Activated CD8-positive, alpha-beta memory T cell treated with anti-CD3 and anti-CD28 coated beads, Interleukin-2, amount 50 U/mL, for 1 hour (primary cell): ENCODE measurements around the gene CLDN14.
"Not testable (repeated sequence)": the region's sequence is repeated elsewhere in the genome, so short reads cannot be mapped to it uniquely, and the experiment has no call there.

Source experiments
- DNase-seq: peaks from one replicate; pipeline ENCODE4 v3.0.0-alpha.2; 2020; ENCODE audit errors: extremely low read depth

The CLDN14 gene

GRCh38 chr21:36501589-36501892 is 21.6 kb upstream of the CLDN14 start:
- DNase-seq: no peak

DNA sequence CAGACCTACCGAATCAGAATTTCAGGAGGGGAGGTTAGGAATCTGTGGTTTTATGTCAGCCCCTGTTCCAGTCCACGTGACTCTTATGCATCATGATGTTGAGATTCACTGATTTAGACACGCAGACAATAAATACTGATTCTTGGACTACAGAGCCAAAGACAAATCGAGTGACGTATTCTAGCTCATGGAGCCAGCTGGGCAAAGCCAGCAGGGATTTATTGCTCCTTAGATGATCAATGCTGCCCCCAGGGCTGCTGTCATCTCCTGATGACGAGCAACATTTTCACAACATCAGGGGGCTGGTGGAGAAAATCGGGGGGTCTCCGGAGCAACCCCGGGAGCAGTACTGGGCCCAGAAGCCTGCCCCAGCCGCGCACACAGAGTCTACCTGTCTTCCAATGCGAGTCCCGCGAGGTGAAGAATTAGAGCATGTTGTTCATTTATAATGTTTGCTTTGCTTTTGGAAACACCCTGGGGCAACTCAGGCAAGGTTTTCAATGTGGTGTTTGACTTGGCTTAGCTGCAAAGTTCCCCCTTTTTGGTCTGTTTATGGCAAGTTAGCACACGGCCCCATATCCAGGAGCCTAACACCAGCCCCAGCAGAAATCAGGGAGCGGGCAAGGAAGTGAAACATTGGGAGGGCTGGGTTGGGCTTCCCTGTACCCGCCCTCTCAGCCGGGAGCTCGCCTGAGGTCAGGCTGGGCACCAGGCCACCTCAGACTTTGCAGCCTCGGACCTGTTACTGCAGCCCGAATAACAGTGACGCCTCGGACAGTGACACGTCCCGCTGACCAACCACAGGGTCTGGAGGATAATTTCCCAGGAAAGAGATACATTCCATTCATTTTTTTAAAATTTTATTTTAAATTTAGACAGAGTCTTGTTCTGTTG is 19.9 kb upstream of the CLDN14 start:
- DNase-seq: no peak

DNA sequence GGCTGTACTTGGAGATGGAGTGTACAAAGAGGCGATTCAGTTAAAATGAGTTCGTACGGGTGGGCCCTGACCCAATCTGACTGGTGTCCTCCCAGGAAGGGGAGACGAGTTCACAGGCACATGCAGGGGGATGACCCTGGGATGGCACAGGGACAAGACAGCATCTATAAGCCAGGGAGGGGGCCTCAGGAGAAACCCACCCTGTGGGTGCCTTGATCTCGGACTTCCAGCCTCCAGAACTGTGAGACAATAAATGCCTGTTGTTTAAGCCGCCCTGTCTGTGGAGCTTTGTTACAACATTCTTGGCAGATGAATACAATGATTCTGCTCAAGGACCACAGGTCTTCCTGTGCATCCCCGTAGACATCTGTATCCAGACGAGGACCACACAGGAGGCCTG is 14.6 kb upstream of the CLDN14 start:
- no peak for DNase-seq

- no peak for DNase-seq
These were observed 11.4 kb upstream of the CLDN14 start for GRCh38 chr21:36491209-36491910.

DNA sequence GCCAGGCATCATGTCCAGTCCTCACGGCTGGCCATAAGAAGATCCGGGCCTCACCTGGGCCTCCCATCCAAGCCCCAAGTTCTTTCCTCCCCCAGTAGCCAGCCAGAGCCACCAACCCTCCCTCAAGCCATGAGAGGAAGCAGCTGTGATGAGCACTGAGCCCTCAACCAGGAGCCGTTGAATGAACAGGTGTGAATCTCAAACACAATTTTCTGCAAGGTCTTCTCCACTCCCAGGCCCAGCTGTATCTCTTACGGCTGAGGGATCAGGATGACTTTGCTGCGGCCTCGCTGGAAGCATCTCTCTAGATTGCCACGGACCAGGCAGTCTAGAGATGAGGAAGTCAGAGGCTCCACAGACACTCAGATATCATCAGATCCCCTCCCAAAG is 9.8 kb upstream of the CLDN14 start:
- no peak for DNase-seq

DNA sequence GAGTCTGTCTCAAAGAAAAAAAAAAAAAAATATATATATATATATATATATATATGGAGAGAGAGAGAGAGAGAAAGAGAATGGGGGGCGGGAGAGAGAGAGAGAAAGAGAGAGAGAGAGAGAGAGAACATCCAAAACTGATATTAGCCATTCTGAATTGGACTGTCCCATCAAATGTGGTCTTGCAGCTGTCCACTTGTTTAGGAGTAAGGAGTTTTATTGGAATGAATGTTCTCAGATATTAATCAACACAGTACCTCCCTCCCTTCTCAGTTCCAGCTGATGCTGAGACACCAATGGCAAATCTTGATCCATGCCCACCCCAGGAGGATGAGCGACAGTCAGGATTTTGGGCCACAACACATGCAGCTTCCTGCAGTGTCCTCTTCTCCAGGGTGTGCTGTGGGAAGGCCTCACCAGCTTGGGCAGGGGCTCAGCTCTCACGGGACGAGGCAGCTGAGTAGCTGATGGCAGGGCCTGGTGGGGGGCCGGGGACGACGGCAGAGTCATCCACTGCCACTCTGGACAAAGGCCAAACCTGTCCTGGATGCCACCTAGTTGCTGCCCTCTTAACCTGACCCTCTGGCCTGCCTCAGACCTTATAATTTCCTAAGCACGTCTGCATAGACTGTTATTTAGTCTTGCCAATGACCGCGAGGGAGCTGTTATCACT is 9.3 kb upstream of the CLDN14 start:
- DNase-seq: no peak

DNA sequence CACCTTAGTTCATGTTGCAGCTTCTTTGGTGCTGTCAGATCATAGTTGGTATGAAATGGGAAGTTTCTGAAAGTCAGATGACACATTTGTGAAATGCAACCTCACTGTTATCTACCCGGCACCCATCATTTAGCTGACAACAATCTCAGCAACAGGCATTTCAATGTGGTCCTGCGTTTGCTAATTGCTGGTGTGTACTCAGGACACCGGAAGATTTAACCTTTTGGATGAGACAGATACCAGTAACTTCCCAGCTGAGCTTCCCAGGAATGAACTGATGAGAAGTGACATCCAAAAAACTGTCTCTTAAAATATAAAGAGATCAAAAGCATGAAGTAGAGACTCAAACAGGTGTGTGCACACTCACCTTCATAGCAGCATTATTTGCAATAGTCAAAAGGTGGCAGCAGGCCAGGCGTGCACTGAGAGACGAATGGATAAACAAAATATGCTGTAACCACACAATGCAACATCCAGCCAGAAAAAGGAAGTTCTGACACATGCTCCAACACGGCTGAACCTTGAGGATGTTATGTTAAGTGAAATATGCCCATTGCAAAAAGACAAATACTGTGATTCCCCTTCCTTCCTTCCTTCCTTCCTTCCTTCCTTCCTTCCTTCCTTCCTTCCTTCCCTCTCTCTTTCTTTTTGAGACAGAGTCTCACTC is 7.9 kb upstream of the CLDN14 start:
- DNase-seq: no peak

GRCh38 chr21:36486246-36486645 is 6.3 kb upstream of the CLDN14 start:
- DNase-seq: no peak

GRCh38 chr21:36485476-36485875 is 5.6 kb upstream of the CLDN14 start:
- DNase-seq: no peak

GRCh38 chr21:36483095-36483494 is 3.2 kb upstream of the CLDN14 start:
- DNase-seq: no peak

GRCh38 chr21:36482673-36483072 is 2.8 kb upstream of the CLDN14 start:
- DNase-seq: no peak

DNA sequence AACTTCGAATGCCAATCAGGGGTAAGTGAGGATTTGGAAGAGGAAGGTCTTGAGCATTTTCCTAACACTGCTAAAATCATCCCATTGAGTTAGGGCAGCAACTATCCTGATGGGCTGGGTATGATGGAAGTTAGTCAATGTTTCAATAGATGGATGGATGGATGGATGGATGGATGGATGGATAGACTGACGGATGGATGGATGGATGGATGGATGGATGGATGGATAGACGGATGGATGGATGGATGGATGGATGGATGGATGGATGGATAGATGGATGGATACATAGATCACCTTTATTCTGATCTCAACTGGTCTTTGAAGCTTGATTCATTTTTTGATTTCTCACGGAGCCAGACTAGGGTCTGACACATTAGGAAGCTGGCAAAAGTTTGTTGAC is 2.3 kb upstream of the CLDN14 start:
- DNase-seq: no peak

GRCh38 chr21:36481639-36482038 is 1.7 kb upstream of the CLDN14 start:
- DNase-seq: no peak

- DNase-seq: no peak
These were observed 696 bp upstream of the CLDN14 start for GRCh38 chr21:36480618-36481017.

DNA sequence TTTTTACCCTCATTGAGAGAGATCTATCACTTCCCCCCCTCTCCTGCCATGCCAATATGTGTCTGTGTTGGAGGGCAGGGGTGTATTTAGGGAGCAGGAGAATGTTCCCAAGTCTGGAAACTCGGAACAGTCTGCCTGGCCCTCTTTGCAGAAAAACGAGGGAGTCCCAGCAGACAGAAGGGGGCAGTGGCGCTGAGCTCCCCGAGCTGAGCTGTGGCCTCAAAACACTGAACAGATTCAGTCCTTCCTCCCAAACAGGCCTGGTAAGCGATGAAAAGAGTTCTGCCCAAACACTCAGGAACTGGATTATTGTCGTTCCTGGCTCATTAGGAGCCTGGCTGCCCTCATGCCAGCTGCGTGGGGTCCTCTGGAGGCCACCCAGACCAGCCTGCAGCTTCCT is 981 bp downstream of the CLDN14 start:
- no peak for DNase-seq

GRCh38 chr21:36478207-36478701 is 1.7 kb downstream of the CLDN14 start:
- no peak for DNase-seq

GRCh38 chr21:36477559-36477958 is 2.4 kb downstream of the CLDN14 start:
- no peak for DNase-seq

DNA sequence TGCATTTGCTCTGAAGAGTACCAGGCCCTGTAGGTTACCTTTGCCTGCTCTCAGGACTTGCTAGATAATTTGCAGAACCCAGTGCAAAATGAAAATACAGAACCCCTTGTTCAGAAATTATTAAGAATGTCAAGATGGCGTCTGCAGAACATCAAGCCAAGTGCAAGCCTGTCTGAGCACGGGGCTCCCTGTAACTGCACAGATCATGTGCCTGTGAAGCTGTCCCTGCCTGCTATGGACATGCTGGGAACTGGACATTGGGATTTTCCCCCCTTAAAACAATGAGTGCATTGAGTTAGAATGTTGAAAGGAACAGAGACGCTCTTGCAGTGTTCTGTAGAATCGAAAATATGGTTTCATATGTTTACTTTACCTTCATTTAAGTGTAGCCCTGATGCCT is 2.9 kb downstream of the CLDN14 start:
- no peak for DNase-seq

GRCh38 chr21:36476541-36476940 is 3.4 kb downstream of the CLDN14 start:
- not testable (repeated sequence) for DNase-seq

DNA sequence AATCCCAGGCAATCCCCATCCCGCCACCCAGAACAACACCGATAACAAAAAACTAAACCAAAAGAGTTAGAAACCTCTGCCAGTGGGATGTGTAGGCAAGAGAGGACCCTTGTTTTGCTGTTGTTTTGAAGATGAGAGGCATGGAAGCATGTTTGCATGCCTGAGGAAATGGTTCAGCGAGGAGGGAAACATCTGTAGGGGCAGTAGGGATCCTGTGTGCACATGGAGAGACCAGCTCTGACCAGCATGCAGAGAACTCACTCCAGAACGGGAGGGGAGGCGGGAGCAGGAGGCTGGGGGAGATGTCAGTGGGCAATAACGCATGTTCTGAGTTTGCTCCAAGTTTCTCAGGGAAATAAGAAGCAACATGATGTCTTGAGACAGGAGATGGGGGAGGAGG is 5.3 kb downstream of the CLDN14 start:
- no peak for DNase-seq

GRCh38 chr21:36473203-36473602 is 6.7 kb downstream of the CLDN14 start:
- no peak for DNase-seq

GRCh38 chr21:36472377-36472776 is 7.5 kb downstream of the CLDN14 start:
- no peak for DNase-seq
